ENCODE measurements around the gene RBM19. TPM values are rescaled to one million over a fixed set of nuclear protein-coding genes. Genes with fewer than 3 reads are reported as not detected.

The RBM19 gene
- total and polyA plus RNA-seq, 7 experiments from 2014 or later, result 10.8 to 108 (median 59.0) TPM

GRCh38 chr12:113914806-113915205, 51.3 kb downstream of the RBM19 start:
- ChIA-PET CTCF (interaction anchor here (0.7 kb wide), 1 partner anchor 714 kb away, joined by 3 read pairs; no protein-coding TSS in a partner anchor), POLR2A (no interaction called here)
- H3K9me3 ChIP-seq (ENCODE audit: control insufficient read depth in 2 of 3, low read length in 3 of 3), result no peaks in the 10 kb centered on the region
- no peaks in the 10 kb centered on the region for H3K27me3 Mint-ChIP-seq
- no peak overlapping the region for H3K4me3 Mint-ChIP-seq
- H3K27ac Mint-ChIP-seq, result no peak overlapping the region
- intact Hi-C loops (cut with micrococcal nuclease), result loop anchor here in 1 of 2 donors (5.0 kb wide), 2 partner anchors 603 to 718 kb away; no protein-coding TSS in a partner anchor
- no peaks in the 10 kb centered on the region for H3K27me3 ChIP-seq (ENCODE audit: control insufficient read depth in 2 of 2, insufficient read depth in 2 of 2, low read length in 2 of 2)
- no peaks in the 10 kb centered on the region for H3K4me1 Mint-ChIP-seq
- H3K4me3 ChIP-seq (ENCODE audit: low read length), result no peak overlapping the region
- H3K9me3 Mint-ChIP-seq, result no peaks in the 10 kb centered on the region
- ATAC-seq, result no peak
- DNase-seq, result no peak
- no peak overlapping the region for H3K27ac ChIP-seq (ENCODE audit: low read depth, low read length)
- H3K36me3 Mint-ChIP-seq, result peaks cover 4 to 77% (median 22%) of the 10 kb centered on the region in 5 donors
- no peaks in the 10 kb centered on the region for H3K4me1 ChIP-seq (ENCODE audit: control insufficient read depth in 2 of 2, insufficient read depth in 2 of 2, low read length in 2 of 2)
- H3K36me3 ChIP-seq (ENCODE audit: control insufficient read depth in 2 of 3, insufficient read depth in 3 of 3, low read length in 3 of 3), result peaks cover 0 to 91% (median 4%) of the 10 kb centered on the region in 3 experiments

GRCh38 chr12:113914176-113914575, 51.9 kb downstream of the RBM19 start:
- Histone ChIP-seq H3K9me3 (ENCODE audit: control insufficient read depth in 2 of 3, low read length in 3 of 3) (no peaks in the 10 kb centered on the region), H3K27me3 (ENCODE audit: control insufficient read depth in 2 of 2, insufficient read depth in 2 of 2, low read length in 2 of 2) (no peaks in the 10 kb centered on the region), H3K4me3 (ENCODE audit: low read length) (no peak overlapping the region), H3K36me3 (ENCODE audit: control insufficient read depth in 2 of 3, insufficient read depth in 3 of 3, low read length in 3 of 3) (peaks cover 0 to 93% (median 8%) of the 10 kb centered on the region in 3 experiments), H3K4me1 (ENCODE audit: control insufficient read depth in 2 of 2, insufficient read depth in 2 of 2, low read length in 2 of 2) (no peaks in the 10 kb centered on the region), H3K27ac (ENCODE audit: low read depth, low read length) (no peak overlapping the region)
- Mint-ChIP-seq H3K27ac (no peak overlapping the region), H3K36me3 (peaks cover 4 to 79% (median 25%) of the 10 kb centered on the region in 5 donors), H3K4me3 (no peak overlapping the region), H3K9me3 (no peaks in the 10 kb centered on the region), H3K27me3 (no peaks in the 10 kb centered on the region), H3K4me1 (no peaks in the 10 kb centered on the region)
- ChIA-PET CTCF (no interaction called here), POLR2A (no interaction called here)
- intact Hi-C loops (cut with micrococcal nuclease), result loop anchor here in 1 of 2 donors (5.0 kb wide), 2 partner anchors 602 to 717 kb away; no protein-coding TSS in a partner anchor
- no peak for ATAC-seq
- no peak for DNase-seq

GRCh38 chr12:113912760-113913329, 53.3 kb downstream of the RBM19 start:
- ChIA-PET CTCF (no interaction called here), POLR2A (no interaction called here)
- Histone ChIP-seq H3K4me3 (ENCODE audit: low read length) (no peak overlapping the region), H3K27ac (ENCODE audit: low read depth, low read length) (no peak overlapping the region), H3K36me3 (ENCODE audit: control insufficient read depth in 2 of 3, insufficient read depth in 3 of 3, low read length in 3 of 3) (peaks cover 0 to 94% (median 9%) of the 10 kb centered on the region in 3 experiments), H3K9me3 (ENCODE audit: control insufficient read depth in 2 of 3, low read length in 3 of 3) (no peaks in the 10 kb centered on the region), H3K27me3 (ENCODE audit: control insufficient read depth in 2 of 2, insufficient read depth in 2 of 2, low read length in 2 of 2) (no peaks in the 10 kb centered on the region), H3K4me1 (ENCODE audit: control insufficient read depth in 2 of 2, insufficient read depth in 2 of 2, low read length in 2 of 2) (no peaks in the 10 kb centered on the region)
- DNase-seq, result peak in 6 of 9 donors; percentile 7 to 51 (median 24)
- no peaks in the 10 kb centered on the region for H3K9me3 Mint-ChIP-seq
- H3K4me3 Mint-ChIP-seq, result no peak overlapping the region
- intact Hi-C loops (cut with micrococcal nuclease), result loop anchor here in 1 of 2 donors (5.0 kb wide), 2 partner anchors 601 to 716 kb away; no protein-coding TSS in a partner anchor
- H3K27me3 Mint-ChIP-seq, result no peaks in the 10 kb centered on the region
- peaks cover 0 to 4% (median 0%) of the 10 kb centered on the region in 7 donors for H3K4me1 Mint-ChIP-seq
- H3K36me3 Mint-ChIP-seq, result peaks cover 7 to 78% (median 28%) of the 10 kb centered on the region in 5 donors
- peak overlapping the region in 1 of 9 donors; percentile 30 for H3K27ac Mint-ChIP-seq
- ATAC-seq, result peak; percentile 47

- Mint-ChIP-seq H3K36me3 (peaks cover 7 to 78% (median 24%) of the 10 kb centered on the region in 5 donors), H3K27ac (no peak overlapping the region), H3K4me1 (peaks cover 0 to 4% (median 0%) of the 10 kb centered on the region in 7 donors), H3K9me3 (no peaks in the 10 kb centered on the region), H3K27me3 (no peaks in the 10 kb centered on the region), H3K4me3 (no peak overlapping the region)
- Histone ChIP-seq H3K27ac (ENCODE audit: low read depth, low read length) (no peak overlapping the region), H3K4me3 (ENCODE audit: low read length) (no peak overlapping the region), H3K4me1 (ENCODE audit: control insufficient read depth in 2 of 2, insufficient read depth in 2 of 2, low read length in 2 of 2) (no peaks in the 10 kb centered on the region), H3K27me3 (ENCODE audit: control insufficient read depth in 2 of 2, insufficient read depth in 2 of 2, low read length in 2 of 2) (no peaks in the 10 kb centered on the region), H3K36me3 (ENCODE audit: control insufficient read depth in 2 of 3, insufficient read depth in 3 of 3, low read length in 3 of 3) (peaks cover 0 to 92% (median 13%) of the 10 kb centered on the region in 3 experiments), H3K9me3 (ENCODE audit: control insufficient read depth in 2 of 3, low read length in 3 of 3) (no peaks in the 10 kb centered on the region)
- no peak for DNase-seq
- ATAC-seq, result no peak
- CTCF ChIA-PET, result no interaction called here
- POLR2A ChIA-PET, result no interaction called here
- intact Hi-C loops (cut with micrococcal nuclease), result loop anchor here in 1 of 2 donors (5.0 kb wide), 2 partner anchors 600 to 715 kb away; no protein-coding TSS in a partner anchor
Measured at GRCh38 chr12:113911971-113912759, 54.0 kb downstream of the RBM19 start.

- Histone ChIP-seq H3K9me3 (ENCODE audit: control insufficient read depth in 2 of 3, low read length in 3 of 3) (no peaks in the 10 kb centered on the region), H3K4me3 (ENCODE audit: low read length) (no peak overlapping the region), H3K27me3 (ENCODE audit: control insufficient read depth in 2 of 2, insufficient read depth in 2 of 2, low read length in 2 of 2) (no peaks in the 10 kb centered on the region), H3K4me1 (ENCODE audit: control insufficient read depth in 2 of 2, insufficient read depth in 2 of 2, low read length in 2 of 2) (no peaks in the 10 kb centered on the region), H3K27ac (ENCODE audit: low read depth, low read length) (no peak overlapping the region), H3K36me3 (ENCODE audit: control insufficient read depth in 2 of 3, insufficient read depth in 3 of 3, low read length in 3 of 3) (peaks cover 0 to 94% (median 9%) of the 10 kb centered on the region in 3 experiments)
- no peak for ATAC-seq
- Mint-ChIP-seq H3K36me3 (peaks cover 10 to 79% (median 35%) of the 10 kb centered on the region in 5 donors), H3K27ac (no peak overlapping the region), H3K27me3 (no peaks in the 10 kb centered on the region), H3K9me3 (peaks cover 0 to 1% (median 0%) of the 10 kb centered on the region in 11 donors), H3K4me3 (no peak overlapping the region), H3K4me1 (peaks cover 0 to 4% (median 0%) of the 10 kb centered on the region in 7 donors)
- intact Hi-C loops (cut with micrococcal nuclease), result loop anchor here in 1 of 2 donors (5.0 kb wide), 2 partner anchors 599 to 714 kb away; no protein-coding TSS in a partner anchor
- CTCF ChIA-PET, result interaction anchor here (0.5 kb wide), 1 partner anchor 598 kb away, joined by 5 read pairs; no protein-coding TSS in a partner anchor
- no peak for DNase-seq
- POLR2A ChIA-PET, result no interaction called here
Measured at GRCh38 chr12:113910751-113911272, 55.3 kb downstream of the RBM19 start.

- no peak for ATAC-seq
- Mint-ChIP-seq H3K4me3 (no peak overlapping the region), H3K4me1 (peaks cover 0 to 4% (median 0%) of the 10 kb centered on the region in 7 donors), H3K9me3 (peaks cover 0 to 1% (median 0%) of the 10 kb centered on the region in 11 donors), H3K27me3 (no peaks in the 10 kb centered on the region), H3K27ac (peak overlapping the region in 1 of 9 donors; percentile 5), H3K36me3 (peaks cover 12 to 78% (median 42%) of the 10 kb centered on the region in 5 donors)
- no peak overlapping the region for H3K27ac ChIP-seq (ENCODE audit: low read depth, low read length)
- peaks cover 0 to 91% (median 9%) of the 10 kb centered on the region in 3 experiments for H3K36me3 ChIP-seq (ENCODE audit: control insufficient read depth in 2 of 3, insufficient read depth in 3 of 3, low read length in 3 of 3)
- H3K4me3 ChIP-seq (ENCODE audit: low read length), result no peak overlapping the region
- POLR2A ChIA-PET, result no interaction called here
- no peaks in the 10 kb centered on the region for H3K27me3 ChIP-seq (ENCODE audit: control insufficient read depth in 2 of 2, insufficient read depth in 2 of 2, low read length in 2 of 2)
- CTCF ChIA-PET, result no interaction called here
- intact Hi-C loops (cut with micrococcal nuclease), result loop anchor here in 1 of 2 donors (5.0 kb wide), 2 partner anchors 598 to 713 kb away; no protein-coding TSS in a partner anchor
- DNase-seq, result no peak
- H3K9me3 ChIP-seq (ENCODE audit: control insufficient read depth in 2 of 3, low read length in 3 of 3), result no peaks in the 10 kb centered on the region
- H3K4me1 ChIP-seq (ENCODE audit: control insufficient read depth in 2 of 2, insufficient read depth in 2 of 2, low read length in 2 of 2), result no peaks in the 10 kb centered on the region
Measured at GRCh38 chr12:113909776-113910420, 56.2 kb downstream of the RBM19 start.

All from naive thymus-derived CD4-positive, alpha-beta T cell (primary cell).